COLO668 (cell line): Measurements from ENCODE around the gene AQP6.
"Not testable (repeated sequence)": the region's sequence is repeated elsewhere in the genome, so short reads cannot be mapped to it uniquely, and the experiment has no call there.

Experiments used
- DNase-seq: peaks from one replicate; lab custom pipeline; 2025; ENCODE audit not compliant: unreplicated experiment; lab: John Stamatoyannopoulos, UW

Gene AQP6

GRCh38 chr12:49987625-49988303 lies 15.0 kb downstream of the AQP6 start:
- DNase-seq = no peak

DNA sequence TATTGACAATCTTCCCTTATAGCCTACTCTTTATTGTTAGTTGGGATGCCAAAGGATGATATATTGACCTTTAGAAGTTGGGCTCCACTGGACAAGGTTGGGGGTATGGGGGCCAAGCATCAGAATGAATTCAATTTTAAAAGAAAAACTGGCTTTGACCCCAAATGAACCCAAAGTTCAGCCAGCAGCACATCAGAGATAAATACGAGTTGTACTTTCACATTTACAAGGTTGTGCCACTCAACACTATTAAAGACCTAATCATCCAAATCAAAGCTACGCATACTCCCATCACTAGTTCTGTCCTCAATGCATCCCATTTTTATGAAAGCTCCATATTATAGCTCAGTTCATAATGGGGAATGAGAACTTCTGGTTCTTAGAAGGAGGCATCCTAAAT lies 16.7 kb downstream of the AQP6 start:
- not testable (repeated sequence) for DNase-seq

- no peak for DNase-seq
Observed at GRCh38 chr12:49990273-49990672, 17.5 kb downstream of the AQP6 start.

DNA sequence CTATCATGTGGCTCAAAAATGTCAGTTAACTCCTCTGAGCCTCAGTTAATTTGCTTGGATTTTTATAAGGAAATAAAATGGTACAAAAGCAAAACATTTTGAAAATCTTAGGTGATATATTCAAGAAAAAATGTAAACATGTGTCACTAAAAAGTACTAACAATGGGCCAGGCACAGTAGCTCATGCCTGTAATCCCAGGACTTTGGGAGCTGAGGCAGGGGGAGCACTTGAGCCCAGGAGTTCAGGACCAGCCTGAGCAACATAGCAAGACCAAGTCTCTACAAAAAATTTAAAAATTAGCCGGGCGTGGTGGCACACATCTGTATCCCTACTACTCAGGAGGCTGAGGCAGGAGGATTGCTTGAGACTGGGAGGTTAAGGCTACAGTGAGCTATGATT lies 25.7 kb downstream of the AQP6 start:
- no peak for DNase-seq

DNA sequence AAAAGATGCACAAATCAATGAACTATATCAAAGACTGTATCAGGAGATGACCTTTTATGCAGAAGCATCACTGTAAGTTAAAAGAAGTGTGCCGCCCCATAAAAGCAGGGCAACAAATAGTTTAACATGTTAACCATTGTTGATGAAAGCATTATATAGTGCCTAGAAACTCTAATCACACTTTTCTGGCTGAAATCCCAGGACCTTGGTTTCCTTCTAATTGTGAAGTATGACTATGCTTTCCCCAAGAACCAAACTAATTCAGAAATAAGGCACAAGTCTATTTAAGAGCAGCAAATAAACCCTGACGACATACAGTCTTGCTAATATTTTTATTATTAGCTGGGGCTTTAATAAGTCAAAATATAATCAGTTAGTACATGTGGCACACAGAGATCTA lies 30.8 kb downstream of the AQP6 start:
- no peak for DNase-seq

DNA sequence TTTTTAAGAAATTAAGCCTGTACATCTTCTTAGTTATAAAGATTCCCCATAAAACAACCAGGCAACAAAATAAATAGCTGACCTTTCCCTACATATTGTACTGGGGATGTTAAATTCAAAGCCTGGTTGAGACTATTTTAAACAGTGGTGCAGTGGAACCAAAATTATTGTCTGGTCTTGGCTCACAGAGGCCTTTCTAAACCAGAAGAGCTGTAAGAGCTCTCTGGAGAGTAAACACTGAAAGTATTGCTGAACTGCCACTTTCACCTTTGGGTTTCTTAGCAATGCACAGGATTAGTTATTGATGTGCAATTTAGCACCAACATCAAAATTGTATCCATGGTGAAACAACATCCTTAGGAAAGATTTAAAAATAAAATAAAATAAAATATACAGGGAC lies 31.9 kb downstream of the AQP6 start:
- no peak for DNase-seq

- DNase-seq = no peak
Observed at GRCh38 chr12:50005175-50005574, 32.4 kb downstream of the AQP6 start.

GRCh38 chr12:50006280-50006679 lies 33.5 kb downstream of the AQP6 start:
- DNase-seq = no peak

- DNase-seq = peak; percentile 13
Observed at GRCh38 chr12:50006754-50007442, 34.2 kb downstream of the AQP6 start.

- no peak for DNase-seq
Observed at GRCh38 chr12:50013361-50014147, 40.8 kb downstream of the AQP6 start.

DNA sequence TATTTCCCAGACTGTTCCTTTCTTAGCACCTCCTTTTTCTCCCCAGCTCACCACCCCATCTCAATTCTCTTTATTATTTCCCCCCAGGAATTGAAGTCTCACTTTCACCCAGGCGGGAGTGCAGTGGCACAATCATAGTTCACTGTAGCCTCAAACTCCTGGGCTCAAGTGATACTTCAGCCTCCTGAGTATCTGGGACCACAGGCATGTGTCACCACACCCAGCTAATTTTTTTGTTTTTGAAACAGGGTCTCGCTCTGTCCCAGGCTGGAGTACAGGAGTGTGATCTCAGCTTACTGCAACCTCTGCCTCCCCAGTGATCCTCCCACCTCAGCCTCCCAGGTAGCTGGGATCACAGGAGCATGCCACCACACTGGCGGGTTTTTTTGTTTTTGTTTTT lies 41.6 kb downstream of the AQP6 start:
- no peak for DNase-seq

DNA sequence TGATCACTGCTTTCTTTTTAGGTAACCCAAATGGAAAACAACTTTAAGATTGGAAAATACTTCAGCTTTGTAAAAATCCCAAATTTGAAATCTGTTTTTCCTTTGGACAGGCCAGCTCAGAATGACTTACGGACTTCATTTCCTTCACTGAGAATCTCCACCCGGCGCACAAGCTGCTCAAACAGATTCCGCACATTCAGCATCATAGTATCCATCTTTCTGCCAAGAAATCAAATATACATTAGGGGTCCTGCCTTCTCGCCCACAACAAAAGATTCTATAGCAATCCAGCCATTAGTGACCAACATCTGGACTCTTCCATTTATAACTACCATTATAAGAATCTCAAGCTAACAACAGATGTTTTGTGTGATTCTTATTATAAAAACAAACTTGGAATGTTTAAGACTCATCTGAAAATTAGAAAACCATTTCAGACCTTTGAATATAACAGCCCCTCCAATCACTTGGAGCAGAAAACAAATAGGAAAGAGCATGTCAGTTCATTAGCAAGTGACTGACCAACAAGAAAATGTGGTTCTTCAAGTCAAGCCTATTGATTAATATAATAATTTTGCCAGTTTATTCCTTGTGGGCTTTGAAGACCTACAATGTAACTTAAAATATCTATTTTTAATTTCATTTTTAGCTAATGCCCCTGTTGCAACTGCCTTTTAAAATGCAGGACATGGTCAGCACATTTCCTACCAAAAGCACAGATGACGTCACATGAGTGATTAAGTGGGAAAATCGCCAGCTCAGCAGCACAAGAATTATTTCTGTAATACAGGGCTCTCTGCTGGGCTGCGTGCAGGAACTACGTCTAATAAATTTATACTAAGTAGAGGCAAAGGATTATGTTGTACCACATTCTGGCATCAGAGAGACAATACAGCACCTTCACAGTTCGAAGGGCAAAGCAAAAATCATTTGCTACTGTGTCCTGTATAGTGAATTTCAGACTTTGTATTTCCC lies 44.0 kb downstream of the AQP6 start:
- DNase-seq = no peak

DNA sequence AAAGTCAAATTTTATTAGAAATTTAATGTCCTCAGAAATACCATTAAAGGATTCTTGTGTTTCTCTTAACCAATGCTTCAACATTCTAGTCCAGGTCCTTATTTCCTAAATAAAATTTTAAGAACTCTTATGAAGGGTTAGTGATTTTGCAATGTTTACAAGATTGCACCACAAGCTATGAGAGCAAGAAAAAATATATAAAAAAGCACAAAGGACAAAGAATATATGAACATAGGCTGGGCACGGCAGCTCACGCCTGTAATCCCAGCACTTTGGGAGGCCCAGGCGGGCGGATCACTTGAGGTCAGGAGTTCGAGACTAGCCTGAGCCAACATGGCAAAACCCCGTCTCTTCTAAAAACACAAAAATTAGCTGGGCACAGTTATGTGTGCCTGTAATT lies 44.9 kb downstream of the AQP6 start:
- no peak for DNase-seq

DNA sequence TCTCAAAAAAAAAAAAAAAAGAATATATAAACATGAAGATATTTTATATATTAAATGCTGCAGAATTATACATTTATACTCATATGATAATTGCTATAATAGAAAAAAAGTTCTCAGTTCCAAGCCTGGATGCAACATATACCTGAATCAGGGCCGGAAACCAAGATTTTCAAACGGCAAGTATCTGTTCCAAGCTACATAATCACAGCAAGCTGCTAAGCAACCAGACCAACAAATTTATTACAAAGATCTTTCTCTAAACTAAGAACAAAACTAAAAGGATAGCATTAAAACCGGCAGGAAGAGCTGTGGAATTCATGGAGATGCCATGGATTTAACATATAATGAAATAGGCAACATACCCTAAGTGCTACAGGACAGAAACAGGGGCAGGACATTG lies 45.4 kb downstream of the AQP6 start:
- DNase-seq = no peak

DNA sequence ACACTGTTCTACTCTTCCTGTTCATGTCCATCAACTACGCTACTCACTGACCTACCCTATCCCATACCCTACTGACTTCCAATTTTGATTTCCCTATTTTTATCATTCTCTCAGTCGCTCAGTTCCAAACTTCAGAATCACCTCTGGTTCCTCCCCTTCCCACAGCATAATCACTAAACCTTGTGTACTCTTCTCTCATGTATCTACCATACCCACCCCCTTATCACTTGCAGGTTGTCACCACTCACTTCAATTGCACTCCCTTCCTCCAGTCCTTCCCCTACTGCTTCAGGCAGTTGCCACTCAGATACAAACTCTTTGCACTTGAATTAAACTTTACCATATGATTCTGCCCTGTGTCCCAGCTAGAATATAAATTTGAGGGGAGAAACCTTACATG lies 46.2 kb downstream of the AQP6 start:
- no peak for DNase-seq

- DNase-seq = no peak
Observed at GRCh38 chr12:50019524-50019923, 46.8 kb downstream of the AQP6 start.

DNA sequence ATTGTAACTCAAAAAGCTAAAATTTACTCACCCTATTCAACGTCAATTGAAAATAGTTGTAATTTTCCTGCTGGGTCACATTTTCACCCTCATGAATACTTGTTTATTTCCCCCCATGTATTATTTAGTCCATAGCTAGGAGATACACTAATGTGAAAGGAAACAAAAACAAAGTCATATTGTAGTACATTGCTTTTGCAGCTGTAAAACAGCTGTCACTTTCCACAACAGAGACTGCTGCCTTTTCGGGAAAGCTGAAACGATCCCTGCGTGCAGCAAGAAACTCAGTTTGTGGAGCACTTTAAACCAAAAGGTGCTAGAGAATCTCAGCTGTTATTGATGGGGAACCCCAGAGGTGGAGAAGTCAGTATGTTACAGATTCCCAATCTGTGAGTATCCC lies 48.3 kb downstream of the AQP6 start:
- DNase-seq = no peak

DNA sequence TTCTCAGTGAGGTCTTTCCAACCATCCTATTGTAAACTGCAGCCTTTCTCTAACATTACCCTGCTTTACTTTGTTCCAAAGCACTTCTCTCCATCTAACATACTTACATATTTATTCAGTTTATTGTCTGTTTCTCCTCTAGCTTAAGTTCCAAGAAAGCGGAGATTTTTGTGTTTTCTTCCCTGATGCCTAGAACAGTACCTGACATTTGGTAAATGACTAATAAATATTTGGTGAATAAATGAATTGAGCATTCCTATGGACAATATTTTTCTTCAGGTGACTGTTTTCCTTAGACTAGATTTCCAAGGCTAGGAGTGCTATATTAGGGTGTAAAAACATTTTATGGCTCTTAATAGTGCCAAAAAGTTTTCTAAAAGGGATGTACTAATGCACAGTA lies 50.2 kb downstream of the AQP6 start:
- DNase-seq = no peak

DNA sequence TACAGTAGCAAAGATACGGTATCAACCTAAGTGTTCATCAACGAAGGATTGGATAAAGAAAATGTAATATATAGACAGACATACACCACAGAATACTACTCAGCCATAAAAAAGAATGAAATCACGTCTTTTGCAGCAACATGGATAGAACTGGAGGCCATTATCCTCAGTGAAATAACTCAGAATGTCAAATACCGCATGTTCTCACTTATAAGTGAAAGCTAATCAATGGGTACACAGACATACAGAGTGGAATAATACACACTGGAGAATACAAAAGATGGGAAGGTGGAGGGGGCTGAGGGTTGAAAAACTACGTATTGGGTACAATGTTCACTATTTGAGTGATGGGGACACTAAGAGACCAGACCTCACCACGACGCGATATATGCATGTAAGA lies 51.5 kb downstream of the AQP6 start:
- no peak for DNase-seq

DNA sequence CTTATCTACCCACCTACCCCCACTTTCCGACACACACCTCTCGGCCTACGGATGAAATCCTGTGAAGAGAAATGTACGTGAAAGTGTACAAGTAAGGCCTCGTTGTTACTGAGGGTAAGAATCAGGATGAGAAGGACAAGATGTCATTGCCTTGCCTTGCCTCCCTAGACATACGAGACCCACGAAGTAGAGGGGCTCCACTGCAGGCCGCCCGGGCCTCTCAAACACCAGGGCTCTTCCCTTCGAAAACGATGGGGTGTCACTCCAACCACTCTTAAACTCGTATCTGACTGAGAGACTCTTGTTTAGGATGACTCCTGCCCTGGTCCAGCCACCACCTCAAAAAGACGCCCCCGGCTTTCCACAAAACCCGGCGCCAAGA lies 52.0 kb downstream of the AQP6 start:
- DNase-seq = no peak
